Peyer's patch (tissue), 4 donors: ENCODE measurements around the gene LHX3.

Experiments used
- POLR2A ChIP-seq, 2 donors: fragments of 450-650 bp; IDR thresholded peaks; one replicate each; pipeline ENCODE4 v1.5.1; 2017; ENCODE audit warnings: antibody characterized with exemption in 2 of 2, mild to moderate bottlenecking in 2 of 2, moderate library complexity in 2 of 2
- TF ChIP-seq, protein P1 (sequence below), 6 experiments: fragments of 450-650 bp in 4 of 6; fragments of 200-600 bp in 2 of 6; sonication (generic) in 1 of 6; IDR thresholded peaks; one replicate each; pipeline ENCODE4 v1.5.1; 2017 to 2019; ENCODE audit warnings: antibody characterized with exemption in 6 of 6, mild to moderate bottlenecking in 3 of 6, moderate library complexity in 1 of 6

- TF ChIP-seq, protein P1, sequence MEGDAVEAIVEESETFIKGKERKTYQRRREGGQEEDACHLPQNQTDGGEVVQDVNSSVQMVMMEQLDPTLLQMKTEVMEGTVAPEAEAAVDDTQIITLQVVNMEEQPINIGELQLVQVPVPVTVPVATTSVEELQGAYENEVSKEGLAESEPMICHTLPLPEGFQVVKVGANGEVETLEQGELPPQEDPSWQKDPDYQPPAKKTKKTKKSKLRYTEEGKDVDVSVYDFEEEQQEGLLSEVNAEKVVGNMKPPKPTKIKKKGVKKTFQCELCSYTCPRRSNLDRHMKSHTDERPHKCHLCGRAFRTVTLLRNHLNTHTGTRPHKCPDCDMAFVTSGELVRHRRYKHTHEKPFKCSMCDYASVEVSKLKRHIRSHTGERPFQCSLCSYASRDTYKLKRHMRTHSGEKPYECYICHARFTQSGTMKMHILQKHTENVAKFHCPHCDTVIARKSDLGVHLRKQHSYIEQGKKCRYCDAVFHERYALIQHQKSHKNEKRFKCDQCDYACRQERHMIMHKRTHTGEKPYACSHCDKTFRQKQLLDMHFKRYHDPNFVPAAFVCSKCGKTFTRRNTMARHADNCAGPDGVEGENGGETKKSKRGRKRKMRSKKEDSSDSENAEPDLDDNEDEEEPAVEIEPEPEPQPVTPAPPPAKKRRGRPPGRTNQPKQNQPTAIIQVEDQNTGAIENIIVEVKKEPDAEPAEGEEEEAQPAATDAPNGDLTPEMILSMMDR (IDR thresholded peaks at IDR 0.05): no peak
- no peak for TF ChIP-seq POLR2A (IDR thresholded peaks at IDR 0.05)
Observed at GRCh38 chr9:136235709-136236455, 31.0 kb upstream of the LHX3 start.
